Measurements from ENCODE around the gene INTS15. TPM values are rescaled to one million over a fixed set of nuclear protein-coding genes. Genes with fewer than 3 reads are reported as not detected.
A peak's percentile ranks its signal among the peaks of the same experiment; 100 is the strongest.
"Not testable (repeated sequence)": the region's sequence is repeated elsewhere in the genome, so short reads cannot be mapped to it uniquely, and the experiment has no call there.

INTS15 gene
- total and polyA plus RNA-seq, 11 donors: 7.1 to 22.7 (median 15.3) TPM

DNA sequence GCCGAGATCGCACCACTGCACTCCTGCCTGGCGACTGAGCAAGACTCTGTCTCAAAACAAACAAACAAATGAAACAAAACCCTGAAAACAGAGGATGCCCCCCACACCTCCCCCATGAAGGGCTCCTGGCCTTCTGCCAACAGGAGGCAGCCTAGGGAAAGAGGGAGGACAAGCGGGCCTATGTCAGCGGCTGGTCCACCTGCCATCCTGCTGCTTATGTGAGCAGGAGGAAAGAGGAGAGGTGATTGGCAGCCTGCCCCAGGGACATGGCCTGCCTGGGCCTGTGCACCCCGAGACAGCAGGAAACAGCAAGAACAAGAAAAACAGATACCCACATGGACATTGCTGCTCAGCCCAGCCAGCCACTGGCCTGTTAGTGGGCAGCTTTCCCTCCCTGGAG, 38.2 kb downstream of the INTS15 start:
- Histone ChIP-seq H3K36me3 (peaks cover 0 to 14% (median 5%) of the 10 kb centered on the region in 9 donors), H3K4me3 (no peak overlapping the region), H3K4me1 (peaks cover 0 to 6% (median 0%) of the 10 kb centered on the region in 12 donors), H3K9me3 (no peaks in the 10 kb centered on the region), H3K27ac (no peak overlapping the region), H3K27me3 (no peaks in the 10 kb centered on the region)
- 84 to 90% (median 86%) methylated on average over 6 of the region's 6 CpGs for WGBS, 4 donors
- intact Hi-C loops (cut with DNase I): no loop called here
- ATAC-seq (no peak), DNase-seq (no peak)
- no peak for TF ChIP-seq POLR2A (IDR thresholded peaks at IDR 0.05)
- TF ChIP-seq, protein P1, sequence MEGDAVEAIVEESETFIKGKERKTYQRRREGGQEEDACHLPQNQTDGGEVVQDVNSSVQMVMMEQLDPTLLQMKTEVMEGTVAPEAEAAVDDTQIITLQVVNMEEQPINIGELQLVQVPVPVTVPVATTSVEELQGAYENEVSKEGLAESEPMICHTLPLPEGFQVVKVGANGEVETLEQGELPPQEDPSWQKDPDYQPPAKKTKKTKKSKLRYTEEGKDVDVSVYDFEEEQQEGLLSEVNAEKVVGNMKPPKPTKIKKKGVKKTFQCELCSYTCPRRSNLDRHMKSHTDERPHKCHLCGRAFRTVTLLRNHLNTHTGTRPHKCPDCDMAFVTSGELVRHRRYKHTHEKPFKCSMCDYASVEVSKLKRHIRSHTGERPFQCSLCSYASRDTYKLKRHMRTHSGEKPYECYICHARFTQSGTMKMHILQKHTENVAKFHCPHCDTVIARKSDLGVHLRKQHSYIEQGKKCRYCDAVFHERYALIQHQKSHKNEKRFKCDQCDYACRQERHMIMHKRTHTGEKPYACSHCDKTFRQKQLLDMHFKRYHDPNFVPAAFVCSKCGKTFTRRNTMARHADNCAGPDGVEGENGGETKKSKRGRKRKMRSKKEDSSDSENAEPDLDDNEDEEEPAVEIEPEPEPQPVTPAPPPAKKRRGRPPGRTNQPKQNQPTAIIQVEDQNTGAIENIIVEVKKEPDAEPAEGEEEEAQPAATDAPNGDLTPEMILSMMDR (IDR thresholded peaks at IDR 0.05): no peak

DNA sequence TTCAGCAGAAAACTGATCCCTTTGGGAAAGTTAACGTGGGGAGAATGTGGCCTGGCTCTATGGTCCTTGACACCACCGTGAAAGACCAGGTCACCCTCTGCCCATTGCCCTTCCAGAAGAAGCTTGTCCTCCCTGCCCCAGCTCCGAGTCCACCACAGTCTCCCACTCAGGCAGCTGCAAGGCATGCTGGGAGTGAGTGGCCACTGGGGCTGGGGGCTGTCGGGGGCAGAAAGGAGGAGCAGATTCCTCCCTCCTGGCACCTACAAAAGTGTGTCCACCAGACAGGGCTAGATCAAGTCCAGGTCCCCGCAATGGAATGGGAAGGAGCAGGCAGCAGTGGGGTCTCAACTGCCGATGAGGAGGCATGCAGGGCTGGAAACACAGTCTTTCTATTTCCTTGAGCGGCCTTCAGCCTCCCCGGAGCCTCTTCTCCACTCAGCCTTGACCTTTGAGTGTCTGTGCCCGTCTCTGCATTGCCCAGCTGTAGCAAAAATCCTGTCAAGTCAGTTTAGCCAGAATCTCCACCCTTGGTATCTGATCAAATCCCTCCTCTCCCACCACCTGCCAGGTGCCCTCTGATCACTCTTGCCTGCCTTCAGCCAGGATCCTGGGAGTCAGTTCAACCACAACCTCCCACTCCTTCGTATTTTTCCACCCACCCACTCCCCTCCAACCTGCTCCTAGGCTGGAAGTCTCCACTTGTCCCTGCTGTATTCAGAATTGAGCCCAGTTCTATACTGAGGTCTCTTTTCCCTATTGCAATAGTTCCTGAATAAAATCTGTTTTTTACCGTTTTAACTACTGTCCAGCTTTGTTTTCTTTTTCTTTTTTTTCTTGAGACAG, 40.4 kb downstream of the INTS15 start:
- DNase-seq (no peak), ATAC-seq (no peak)
- intact Hi-C loops (cut with DNase I): no loop called here
- no peaks in the 10 kb centered on the region for H3K27me3 ChIP-seq
- H3K4me1 ChIP-seq: no peaks in the 10 kb centered on the region
- WGBS, 4 donors: 74 to 75% (median 74%) methylated on average over 11 of the region's 11 CpGs
- TF ChIP-seq, protein P1 (IDR thresholded peaks at IDR 0.05): no peak
- no peak for TF ChIP-seq POLR2A (IDR thresholded peaks at IDR 0.05)
- H3K9me3 ChIP-seq: no peaks in the 10 kb centered on the region
- no peak overlapping the region for H3K27ac ChIP-seq
- H3K36me3 ChIP-seq: no peaks in the 10 kb centered on the region
- H3K4me3 ChIP-seq: no peak overlapping the region

DNA sequence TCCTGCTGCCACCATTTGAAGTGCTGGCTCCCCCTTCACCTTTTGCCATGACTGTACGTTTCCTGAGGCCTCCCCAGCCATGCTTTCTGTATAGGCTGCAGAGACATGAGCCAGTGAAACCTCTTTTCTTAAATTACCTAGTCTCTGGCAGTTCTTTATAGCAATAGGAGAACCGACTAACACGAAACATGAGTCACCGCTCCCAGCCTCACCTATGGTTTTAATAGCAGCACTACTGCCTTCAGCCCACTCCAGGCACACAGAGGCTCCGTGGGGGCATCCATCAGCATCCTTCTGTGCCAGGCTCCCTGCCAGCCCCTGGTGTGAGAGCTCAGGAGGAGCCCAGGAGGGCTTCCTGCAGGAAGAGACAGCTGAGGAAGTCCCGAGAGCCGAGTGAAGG, 41.8 kb downstream of the INTS15 start:
- DNase-seq: no peak
- no peaks in the 10 kb centered on the region for H3K27me3 ChIP-seq
- no peaks in the 10 kb centered on the region for H3K36me3 ChIP-seq
- no peak for ATAC-seq
- TF ChIP-seq, protein P1 (IDR thresholded peaks at IDR 0.05): no peak
- TF ChIP-seq POLR2A (IDR thresholded peaks at IDR 0.05): no peak
- WGBS, 4 donors: 68 to 76% (median 75%) methylated on average over 7 of the region's 7 CpGs
- no peak overlapping the region for H3K27ac ChIP-seq
- H3K4me3 ChIP-seq: no peak overlapping the region
- no peaks in the 10 kb centered on the region for H3K9me3 ChIP-seq
- peaks cover 0 to 6% (median 4%) of the 10 kb centered on the region in 12 donors for H3K4me1 ChIP-seq
- intact Hi-C loops (cut with DNase I): no loop called here

GRCh38 chr7:6634021-6634420, 44.2 kb downstream of the INTS15 start:
- Histone ChIP-seq H3K4me1 (peaks cover 0 to 24% (median 16%) of the 10 kb centered on the region in 12 donors), H3K36me3 (peaks cover 0 to 1% (median 0%) of the 10 kb centered on the region in 9 donors), H3K27me3 (no peaks in the 10 kb centered on the region), H3K9me3 (no peaks in the 10 kb centered on the region), H3K27ac (no peak overlapping the region), H3K4me3 (no peak overlapping the region)
- 67 to 77% (median 73%) methylated on average over 8 of the region's 8 CpGs for WGBS, 4 donors
- TF ChIP-seq, protein P1 (IDR thresholded peaks at IDR 0.05): no peak
- TF ChIP-seq POLR2A (IDR thresholded peaks at IDR 0.05): no peak
- intact Hi-C loops (cut with DNase I): no loop called here
- DNase-seq (no peak), ATAC-seq (no peak)

DNA sequence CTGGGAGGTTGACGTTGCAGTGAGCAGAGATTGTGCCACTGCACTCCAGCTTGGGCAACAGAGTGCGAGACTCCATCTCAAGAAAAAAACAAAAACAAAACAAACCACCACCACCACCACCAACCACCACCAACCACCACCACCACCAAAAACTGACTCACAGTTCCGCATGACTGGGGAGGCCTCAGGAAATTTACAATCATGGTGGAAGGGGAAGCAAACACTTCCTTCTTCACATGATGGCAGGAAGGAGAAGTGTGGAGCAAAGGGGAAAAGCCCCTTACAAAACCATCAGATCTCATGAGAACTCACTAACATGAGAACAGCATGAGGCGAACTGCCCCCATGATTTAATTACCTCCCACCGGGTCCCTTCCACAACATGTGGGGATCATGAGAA, 45.1 kb downstream of the INTS15 start:
- DNase-seq: not testable (repeated sequence)
- WGBS, 4 donors: 86 to 91% (median 89%) methylated on average over 5 of the region's 5 CpGs
- intact Hi-C loops (cut with DNase I): loop anchor here in 1 of 10 donors (5.0 kb wide), 2 partner anchors 72 to 92 kb away; partner anchors contain the start of gene ZNF12

More for the DNA sequence above, 45.1 kb downstream of the INTS15 start:
- H3K9me3 ChIP-seq, H3K27me3 ChIP-seq, ATAC-seq, H3K36me3 ChIP-seq, H3K4me3 ChIP-seq: not testable (repeated sequence)
- Histone ChIP-seq H3K4me1 (peaks cover 0 to 31% (median 17%) of the 10 kb centered on the region in 12 donors), H3K27ac (peak overlapping the region in 1 of 12 donors; percentile 18)

Data from heart left ventricle (tissue), 16 donors.